ENCODE results near the gene ALDH1L2. TPM values are rescaled to one million over a fixed set of nuclear protein-coding genes. Genes with fewer than 3 reads are reported as not detected.

ALDH1L2 gene
- polyA plus RNA-seq, 1 donor (not counting 4 experiments of a cell fraction or from before 2014, with no cell fraction given), result 1.8 TPM

DNA sequence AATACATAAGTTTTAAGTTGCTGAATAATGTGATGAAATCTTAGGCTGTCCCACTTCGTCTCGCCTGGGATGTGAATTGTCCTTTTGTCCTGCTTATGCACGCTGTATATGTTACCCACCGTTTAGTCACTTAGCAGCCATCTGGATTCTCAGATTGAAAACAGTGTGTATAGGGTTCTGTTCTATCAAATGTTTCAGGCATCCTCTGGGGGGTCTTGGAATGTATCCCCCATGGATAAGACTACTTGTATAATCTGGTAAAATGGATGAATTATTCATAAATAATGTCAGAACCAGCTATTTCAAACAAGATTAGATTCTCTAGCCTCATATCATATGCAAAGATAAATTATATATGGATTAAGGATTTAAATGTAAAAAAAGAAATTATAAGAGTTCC is 68.7 kb downstream of the ALDH1L2 start:
- H3K27me3 ChIP-seq (ENCODE audit: control insufficient read depth, extremely low read depth, insufficient read depth, low read length), result no peaks in the 10 kb centered on the region
- no peaks in the 10 kb centered on the region for H3K9me3 ChIP-seq (ENCODE audit: control insufficient read depth, low read depth, low read length)
- no peak overlapping the region for H3K27ac ChIP-seq (ENCODE audit: control insufficient read depth, insufficient read depth, low read length)
- H3K36me3 ChIP-seq (ENCODE audit: control insufficient read depth in 2 of 2, extremely low read depth in 1 of 2, insufficient read depth in 2 of 2, low read length in 2 of 2), result peaks cover 1 to 8% of the 10 kb centered on the region in 2 experiments
- H2AFZ ChIP-seq (ENCODE audit: control insufficient read depth, low read length), result no peak overlapping the region
- H3K4me2 ChIP-seq (ENCODE audit: control insufficient read depth, extremely low read depth, insufficient read depth, low read depth, low read length), result no peak overlapping the region
- no peak for DNase-seq (ENCODE audit: low read depth, low spot score)
- no peak for FAIRE-seq
- H3K79me2 ChIP-seq (ENCODE audit: control insufficient read depth, insufficient read depth, low read length), result no peaks in the 10 kb centered on the region
- H3K9me1 ChIP-seq (ENCODE audit: control insufficient read depth, extremely low read depth, insufficient read depth, low read length), result no peaks in the 10 kb centered on the region
- no peak overlapping the region for H3K9ac ChIP-seq (ENCODE audit: control insufficient read depth, extremely low read depth, insufficient read depth, low read length)
- dilution Hi-C loops (cut with MboI; ENCODE audit: extremely low pct_ligation_motif_present, low sequenced_read_pairs), result no loop called here
- no peaks in the 10 kb centered on the region for H3K4me1 ChIP-seq (ENCODE audit: control insufficient read depth, extremely low read depth, insufficient read depth, low read length)
- TF ChIP-seq EZH2 (IDR thresholded peaks at IDR 0.05; ENCODE audit: low read length), result no peak
- TF ChIP-seq CTCF (optimal IDR thresholded peaks at IDR 0.05 in 1 of 3, IDR thresholded peaks at IDR 0.05 in 1 of 3, conservative IDR thresholded peaks at IDR 0.05 in 1 of 3; ENCODE audit: extremely low read depth in 1 of 3, insufficient read depth in 2 of 3, low read length in 3 of 3), result no peak
- H4K20me1 ChIP-seq (ENCODE audit: control insufficient read depth, extremely low read depth, insufficient read depth, low read length), result no peaks in the 10 kb centered on the region
- no peak overlapping the region for H3K4me3 ChIP-seq (ENCODE audit: control insufficient read depth in 2 of 3, extremely low read depth in 1 of 3, insufficient read depth in 2 of 3, low read depth in 1 of 3, low read length in 3 of 3)

DNA sequence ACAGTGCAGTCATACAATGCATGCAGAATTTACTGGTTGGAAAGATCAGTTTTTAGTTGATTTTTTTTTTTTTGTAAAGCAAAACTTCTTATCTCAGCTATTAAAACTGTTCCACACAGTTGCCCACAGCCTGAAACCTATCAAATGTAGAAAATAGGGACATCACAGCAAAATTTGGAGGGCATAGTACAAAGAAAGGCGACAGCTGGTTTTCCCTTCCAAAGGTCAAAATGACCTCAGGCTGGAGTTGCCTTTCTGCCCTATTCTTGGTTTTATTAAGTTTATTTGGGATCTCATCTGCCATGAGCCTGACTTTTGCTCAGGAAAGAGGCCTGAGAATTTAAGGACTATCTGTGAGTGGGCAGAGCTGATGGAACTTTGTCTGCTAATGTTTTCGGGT is 69.7 kb downstream of the ALDH1L2 start:
- no peaks in the 10 kb centered on the region for H3K4me1 ChIP-seq (ENCODE audit: control insufficient read depth, extremely low read depth, insufficient read depth, low read length)
- H3K9me3 ChIP-seq (ENCODE audit: control insufficient read depth, low read depth, low read length), result no peaks in the 10 kb centered on the region
- H4K20me1 ChIP-seq (ENCODE audit: control insufficient read depth, extremely low read depth, insufficient read depth, low read length), result no peaks in the 10 kb centered on the region
- no peaks in the 10 kb centered on the region for H3K79me2 ChIP-seq (ENCODE audit: control insufficient read depth, insufficient read depth, low read length)
- dilution Hi-C loops (cut with MboI; ENCODE audit: extremely low pct_ligation_motif_present, low sequenced_read_pairs), result no loop called here
- FAIRE-seq, result no peak
- no peaks in the 10 kb centered on the region for H3K27me3 ChIP-seq (ENCODE audit: control insufficient read depth, extremely low read depth, insufficient read depth, low read length)
- no peak overlapping the region for H3K9ac ChIP-seq (ENCODE audit: control insufficient read depth, extremely low read depth, insufficient read depth, low read length)
- DNase-seq (ENCODE audit: low read depth, low spot score), result no peak
- peaks cover 1 to 8% of the 10 kb centered on the region in 2 experiments for H3K36me3 ChIP-seq (ENCODE audit: control insufficient read depth in 2 of 2, extremely low read depth in 1 of 2, insufficient read depth in 2 of 2, low read length in 2 of 2)
- TF ChIP-seq EZH2 (IDR thresholded peaks at IDR 0.05; ENCODE audit: low read length), result no peak
- TF ChIP-seq CTCF (optimal IDR thresholded peaks at IDR 0.05 in 1 of 3, IDR thresholded peaks at IDR 0.05 in 1 of 3, conservative IDR thresholded peaks at IDR 0.05 in 1 of 3; ENCODE audit: extremely low read depth in 1 of 3, insufficient read depth in 2 of 3, low read length in 3 of 3), result no peak
- no peak overlapping the region for H2AFZ ChIP-seq (ENCODE audit: control insufficient read depth, low read length)
- no peaks in the 10 kb centered on the region for H3K9me1 ChIP-seq (ENCODE audit: control insufficient read depth, extremely low read depth, insufficient read depth, low read length)
- no peak overlapping the region for H3K27ac ChIP-seq (ENCODE audit: control insufficient read depth, insufficient read depth, low read length)
- H3K4me2 ChIP-seq (ENCODE audit: control insufficient read depth, extremely low read depth, insufficient read depth, low read depth, low read length), result no peak overlapping the region
- no peak overlapping the region for H3K4me3 ChIP-seq (ENCODE audit: control insufficient read depth in 2 of 3, extremely low read depth in 1 of 3, insufficient read depth in 2 of 3, low read depth in 1 of 3, low read length in 3 of 3)
